Measurements from ENCODE around the gene TRANK1. TPM values are rescaled to one million over a fixed set of nuclear protein-coding genes. Genes with fewer than 3 reads are reported as not detected.

The TRANK1 gene
- total RNA-seq, 6 donors from 2014 or later = 10.6 to 39.8 (median 28.1) TPM

DNA sequence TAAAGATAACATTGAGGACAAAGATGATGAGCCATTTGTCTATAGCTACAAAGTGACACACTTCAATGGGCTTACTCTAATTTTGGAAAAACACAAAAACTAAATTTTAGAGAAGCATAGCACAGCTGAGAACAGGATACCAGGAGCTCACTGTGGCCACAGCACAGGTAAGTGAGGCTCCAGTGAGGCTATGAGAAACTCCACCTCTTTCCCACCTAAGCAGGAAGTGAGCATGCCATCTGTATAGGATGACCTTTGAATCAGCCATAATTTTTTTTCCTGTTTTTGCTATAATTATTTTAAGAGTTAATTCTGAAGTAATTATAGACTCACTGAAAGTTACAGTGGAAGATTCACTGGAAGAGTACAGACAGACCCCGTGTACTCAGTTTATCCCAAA, 98.4 kb downstream of the TRANK1 start:
- no peaks in the 10 kb centered on the region for H3K4me1 ChIP-seq
- H3K9me3 ChIP-seq = no peaks in the 10 kb centered on the region
- no peak for TF ChIP-seq EP300 (IDR thresholded peaks at IDR 0.05)
- TF ChIP-seq, protein P1, sequence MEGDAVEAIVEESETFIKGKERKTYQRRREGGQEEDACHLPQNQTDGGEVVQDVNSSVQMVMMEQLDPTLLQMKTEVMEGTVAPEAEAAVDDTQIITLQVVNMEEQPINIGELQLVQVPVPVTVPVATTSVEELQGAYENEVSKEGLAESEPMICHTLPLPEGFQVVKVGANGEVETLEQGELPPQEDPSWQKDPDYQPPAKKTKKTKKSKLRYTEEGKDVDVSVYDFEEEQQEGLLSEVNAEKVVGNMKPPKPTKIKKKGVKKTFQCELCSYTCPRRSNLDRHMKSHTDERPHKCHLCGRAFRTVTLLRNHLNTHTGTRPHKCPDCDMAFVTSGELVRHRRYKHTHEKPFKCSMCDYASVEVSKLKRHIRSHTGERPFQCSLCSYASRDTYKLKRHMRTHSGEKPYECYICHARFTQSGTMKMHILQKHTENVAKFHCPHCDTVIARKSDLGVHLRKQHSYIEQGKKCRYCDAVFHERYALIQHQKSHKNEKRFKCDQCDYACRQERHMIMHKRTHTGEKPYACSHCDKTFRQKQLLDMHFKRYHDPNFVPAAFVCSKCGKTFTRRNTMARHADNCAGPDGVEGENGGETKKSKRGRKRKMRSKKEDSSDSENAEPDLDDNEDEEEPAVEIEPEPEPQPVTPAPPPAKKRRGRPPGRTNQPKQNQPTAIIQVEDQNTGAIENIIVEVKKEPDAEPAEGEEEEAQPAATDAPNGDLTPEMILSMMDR (IDR thresholded peaks at IDR 0.05) = no peak
- TF ChIP-seq POLR2A (IDR thresholded peaks at IDR 0.05) = no peak
- no peak for TF ChIP-seq POLR2AphosphoS5 (IDR thresholded peaks at IDR 0.05)
- H3K36me3 ChIP-seq = peaks cover 14 to 76% (median 47%) of the 10 kb centered on the region in 4 donors
- no peak overlapping the region for H3K4me3 ChIP-seq
- DNase-seq (no peak), ATAC-seq (ENCODE audit: low FRiP score in 2 of 2) (no peak)
- H3K27ac ChIP-seq = no peak overlapping the region
- 91 to 94% methylated on average over 1 of the region's 1 CpG for WGBS, 2 donors
- no peaks in the 10 kb centered on the region for H3K27me3 ChIP-seq

DNA sequence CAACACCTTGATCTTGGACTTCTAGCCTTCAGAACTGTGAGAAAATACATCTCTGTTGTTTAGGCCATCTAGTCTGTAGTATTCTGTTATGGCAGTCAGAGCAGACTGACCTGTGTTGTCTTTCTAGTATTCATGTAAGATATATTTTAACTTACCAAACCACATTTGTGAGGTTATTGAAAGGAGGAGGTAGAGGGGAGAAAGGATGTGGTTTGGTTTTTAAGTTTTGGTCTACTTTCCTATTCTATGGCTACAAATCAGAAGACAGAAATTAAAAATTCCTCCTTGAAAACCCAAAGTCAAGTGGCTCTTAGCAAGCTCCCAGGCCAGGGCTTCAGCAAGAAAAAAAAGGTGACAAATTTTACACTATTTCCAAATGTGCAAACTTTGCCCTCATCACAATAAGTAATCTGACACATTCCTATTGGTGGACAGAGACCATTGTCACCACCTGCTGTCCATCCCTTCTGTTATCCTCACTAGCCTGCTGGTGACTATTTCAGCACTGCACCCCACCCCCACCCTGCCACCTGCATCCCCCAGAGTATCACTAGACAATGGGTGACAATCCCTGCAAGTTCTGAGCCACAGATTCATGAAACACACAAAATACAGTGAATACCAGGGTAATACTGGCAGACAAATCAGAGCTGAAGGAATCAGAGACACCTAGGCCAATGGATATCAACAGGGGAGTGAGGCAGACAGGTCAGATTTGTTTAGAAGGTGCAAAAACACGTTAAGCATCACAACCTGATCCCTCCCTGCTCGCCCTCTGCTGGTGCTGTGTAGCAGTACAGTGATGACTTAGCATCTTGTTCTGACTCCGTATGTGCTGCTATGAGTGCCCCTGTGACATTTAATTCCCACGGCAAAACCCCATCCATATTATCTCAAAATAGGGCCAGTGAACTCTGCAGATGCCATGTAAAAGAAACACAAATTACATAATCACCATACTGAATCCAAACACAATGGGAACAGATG, 101.5 kb downstream of the TRANK1 start:
- ATAC-seq (ENCODE audit: low FRiP score in 2 of 2) = peak in 1 of 2 donors; percentile 40
- Histone ChIP-seq H3K4me3 (no peak overlapping the region), H3K36me3 (peaks cover 16 to 74% (median 47%) of the 10 kb centered on the region in 4 donors)

DNA sequence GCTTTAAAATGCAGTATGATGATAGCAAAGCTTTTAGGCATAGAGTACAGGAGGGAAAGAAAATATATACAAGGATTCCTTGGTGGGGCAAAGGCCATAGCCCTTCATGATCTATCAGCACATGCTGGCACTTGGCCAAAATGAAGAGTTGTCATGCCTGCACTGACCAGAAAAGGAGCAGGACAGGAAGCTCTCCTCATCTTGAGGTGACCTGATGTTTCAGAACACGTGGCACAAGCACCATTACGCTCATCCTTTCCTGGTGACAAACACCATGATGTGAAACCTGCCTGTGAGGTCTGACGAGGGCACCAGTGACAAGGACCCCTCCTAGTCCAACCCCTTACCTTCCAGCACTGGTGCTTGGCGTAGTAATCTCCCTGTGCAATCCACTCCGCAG, 102.6 kb downstream of the TRANK1 start:
- WGBS, 2 donors = 96 to 97% methylated on average over 5 of the region's 5 CpGs
- Histone ChIP-seq H3K36me3 (peaks cover 16 to 84% (median 54%) of the 10 kb centered on the region in 4 donors), H3K4me3 (no peak overlapping the region), H3K27ac (no peak overlapping the region), H3K4me1 (no peaks in the 10 kb centered on the region), H3K9me3 (no peaks in the 10 kb centered on the region), H3K27me3 (no peaks in the 10 kb centered on the region)
- DNase-seq = no peak
- ATAC-seq (ENCODE audit: low FRiP score in 2 of 2) = no peak
- TF ChIP-seq, protein P1 (IDR thresholded peaks at IDR 0.05) = no peak
- no peak for TF ChIP-seq POLR2AphosphoS5 (IDR thresholded peaks at IDR 0.05)
- no peak for TF ChIP-seq EP300 (IDR thresholded peaks at IDR 0.05)
- TF ChIP-seq POLR2A (IDR thresholded peaks at IDR 0.05) = no peak

More for the DNA sequence above, 101.5 kb downstream of the TRANK1 start:
- 65 to 72% methylated on average over 4 of the region's 4 CpGs for WGBS, 2 donors
- no peak overlapping the region for H3K27ac ChIP-seq
- no peaks in the 10 kb centered on the region for H3K4me1 ChIP-seq
- DNase-seq = no peak
- no peak for TF ChIP-seq POLR2A (IDR thresholded peaks at IDR 0.05)
- TF ChIP-seq, protein P1 (IDR thresholded peaks at IDR 0.05) = peak in 5 of 6 experiments; percentile 14 to 27 (median 18)
- no peaks in the 10 kb centered on the region for H3K9me3 ChIP-seq
- H3K27me3 ChIP-seq = no peaks in the 10 kb centered on the region

DNA sequence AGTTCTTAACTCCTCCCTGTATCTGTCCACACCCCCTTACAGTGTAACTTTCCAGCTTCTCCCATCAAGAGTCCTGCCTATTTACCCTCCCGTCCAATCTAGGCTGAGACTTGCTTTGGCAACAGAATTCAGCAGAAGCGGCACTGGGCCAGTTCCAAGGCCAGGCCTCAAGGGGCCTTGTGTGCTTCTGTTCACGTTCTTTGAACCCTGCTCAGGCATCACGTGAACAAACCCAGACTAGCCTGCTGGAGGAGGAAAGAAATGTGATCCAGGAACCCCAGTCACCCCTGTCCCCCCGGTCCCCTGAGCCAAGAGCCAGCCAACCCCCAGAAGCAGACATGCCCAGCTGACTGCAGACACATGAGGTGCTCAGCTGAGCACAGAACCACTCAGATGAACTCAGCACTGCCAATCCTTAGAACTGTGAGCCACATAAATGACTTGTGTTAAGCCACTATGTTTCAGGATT, 104.4 kb downstream of the TRANK1 start:
- no peaks in the 10 kb centered on the region for H3K9me3 ChIP-seq
- no peak for ATAC-seq (ENCODE audit: low FRiP score in 2 of 2)
- no peak overlapping the region for H3K4me3 ChIP-seq
- H3K27ac ChIP-seq = no peak overlapping the region
- no peaks in the 10 kb centered on the region for H3K27me3 ChIP-seq
- DNase-seq = no peak
- peaks cover 11 to 80% (median 38%) of the 10 kb centered on the region in 4 donors for H3K36me3 ChIP-seq
- 85 to 90% methylated on average over 5 of the region's 5 CpGs for WGBS, 2 donors
- H3K4me1 ChIP-seq = no peaks in the 10 kb centered on the region
- no peak for TF ChIP-seq POLR2A (IDR thresholded peaks at IDR 0.05)
- TF ChIP-seq, protein P1 (IDR thresholded peaks at IDR 0.05) = no peak
- TF ChIP-seq EP300 (IDR thresholded peaks at IDR 0.05) = no peak
- no peak for TF ChIP-seq POLR2AphosphoS5 (IDR thresholded peaks at IDR 0.05)

Data from upper lobe of left lung (tissue), 6 donors.